GM12891 (cell line): ENCODE data around the gene GPR179. TPM values are rescaled to one million over a fixed set of nuclear protein-coding genes. Genes with fewer than 3 reads are reported as not detected.

Source experiments
- DNase-seq: peaks from one replicate; pipeline ENCODE4 v3.0.0; 2011; ENCODE audit warnings: low spot score; ENCODE audit not compliant: insufficient read length
- FAIRE-seq: peaks from 2 replicates; lab custom pipeline; 2011; peaks lifted over from hg19 to GRCh38; lab: Jason Lieb, UNC
- PAX5 ChIP-seq: IDR thresholded peaks from 2 replicates; pipeline ENCODE4 v1.6.1; 2011; ENCODE audit warnings: low read length, moderate library complexity, mild to moderate bottlenecking; ENCODE audit not compliant: insufficient read depth, severe bottlenecking
- POLR2A ChIP-seq: IDR thresholded peaks from 2 replicates; pipeline ENCODE4 v1.6.1; 2011; ENCODE audit warnings: low read depth, low read length, control low read depth
- POLR2AphosphoS5 ChIP-seq: IDR thresholded peaks from 2 replicates; pipeline ENCODE4 v1.6.1; 2011; ENCODE audit warnings: low read depth, low read length, control low read depth
- POU2F2 ChIP-seq: IDR thresholded peaks from 2 replicates; pipeline ENCODE4 v1.6.1; 2011; ENCODE audit warnings: low read depth, mild to moderate bottlenecking, control low read depth, low read length, moderate library complexity
- SPI1 ChIP-seq: IDR thresholded peaks from 2 replicates; pipeline ENCODE4 v1.6.1; 2011; ENCODE audit warnings: low read depth, low read length, control low read depth
- TAF1 ChIP-seq: IDR thresholded peaks from 2 replicates; pipeline ENCODE4 v1.6.1; 2011; ENCODE audit warnings: low read depth, low read length, control low read depth
- polyA plus RNA-seq: library from polyadenylated mRNA; unstranded; fragments of >200 nt; gene quantifications from one replicate; pipeline ENCODE4 v1.2.1, GENCODE V29; 2012; ENCODE audit warnings: low read depth, missing spikeins, inconsistent platforms; ENCODE audit not compliant: missing spikeins

The GPR179 gene, protein sequence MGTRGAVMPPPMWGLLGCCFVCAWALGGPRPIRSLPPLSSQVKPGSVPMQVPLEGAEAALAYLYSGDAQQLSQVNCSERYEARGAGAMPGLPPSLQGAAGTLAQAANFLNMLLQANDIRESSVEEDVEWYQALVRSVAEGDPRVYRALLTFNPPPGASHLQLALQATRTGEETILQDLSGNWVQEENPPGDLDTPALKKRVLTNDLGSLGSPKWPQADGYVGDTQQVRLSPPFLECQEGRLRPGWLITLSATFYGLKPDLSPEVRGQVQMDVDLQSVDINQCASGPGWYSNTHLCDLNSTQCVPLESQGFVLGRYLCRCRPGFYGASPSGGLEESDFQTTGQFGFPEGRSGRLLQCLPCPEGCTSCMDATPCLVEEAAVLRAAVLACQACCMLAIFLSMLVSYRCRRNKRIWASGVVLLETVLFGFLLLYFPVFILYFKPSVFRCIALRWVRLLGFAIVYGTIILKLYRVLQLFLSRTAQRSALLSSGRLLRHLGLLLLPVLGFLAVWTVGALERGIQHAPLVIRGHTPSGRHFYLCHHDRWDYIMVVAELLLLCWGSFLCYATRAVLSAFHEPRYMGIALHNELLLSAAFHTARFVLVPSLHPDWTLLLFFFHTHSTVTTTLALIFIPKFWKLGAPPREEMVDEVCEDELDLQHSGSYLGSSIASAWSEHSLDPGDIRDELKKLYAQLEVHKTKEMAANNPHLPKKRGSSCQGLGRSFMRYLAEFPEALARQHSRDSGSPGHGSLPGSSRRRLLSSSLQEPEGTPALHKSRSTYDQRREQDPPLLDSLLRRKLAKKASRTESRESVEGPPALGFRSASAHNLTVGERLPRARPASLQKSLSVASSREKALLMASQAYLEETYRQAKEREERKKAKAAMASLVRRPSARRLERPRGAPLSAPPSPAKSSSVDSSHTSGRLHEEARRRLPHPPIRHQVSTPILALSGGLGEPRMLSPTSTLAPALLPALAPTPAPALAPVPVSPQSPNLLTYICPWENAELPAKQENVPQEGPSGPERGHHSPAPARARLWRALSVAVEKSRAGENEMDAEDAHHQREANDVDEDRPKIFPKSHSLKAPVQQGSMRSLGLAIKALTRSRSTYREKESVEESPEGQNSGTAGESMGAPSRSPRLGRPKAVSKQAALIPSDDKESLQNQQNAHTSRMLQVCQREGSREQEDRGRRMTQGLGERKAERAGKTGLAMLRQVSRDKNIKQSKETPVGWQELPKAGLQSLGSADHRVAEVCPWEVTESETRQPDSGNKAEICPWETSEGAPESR (N-terminal part only)
- polyA plus RNA-seq: 0.04 TPM

DNA sequence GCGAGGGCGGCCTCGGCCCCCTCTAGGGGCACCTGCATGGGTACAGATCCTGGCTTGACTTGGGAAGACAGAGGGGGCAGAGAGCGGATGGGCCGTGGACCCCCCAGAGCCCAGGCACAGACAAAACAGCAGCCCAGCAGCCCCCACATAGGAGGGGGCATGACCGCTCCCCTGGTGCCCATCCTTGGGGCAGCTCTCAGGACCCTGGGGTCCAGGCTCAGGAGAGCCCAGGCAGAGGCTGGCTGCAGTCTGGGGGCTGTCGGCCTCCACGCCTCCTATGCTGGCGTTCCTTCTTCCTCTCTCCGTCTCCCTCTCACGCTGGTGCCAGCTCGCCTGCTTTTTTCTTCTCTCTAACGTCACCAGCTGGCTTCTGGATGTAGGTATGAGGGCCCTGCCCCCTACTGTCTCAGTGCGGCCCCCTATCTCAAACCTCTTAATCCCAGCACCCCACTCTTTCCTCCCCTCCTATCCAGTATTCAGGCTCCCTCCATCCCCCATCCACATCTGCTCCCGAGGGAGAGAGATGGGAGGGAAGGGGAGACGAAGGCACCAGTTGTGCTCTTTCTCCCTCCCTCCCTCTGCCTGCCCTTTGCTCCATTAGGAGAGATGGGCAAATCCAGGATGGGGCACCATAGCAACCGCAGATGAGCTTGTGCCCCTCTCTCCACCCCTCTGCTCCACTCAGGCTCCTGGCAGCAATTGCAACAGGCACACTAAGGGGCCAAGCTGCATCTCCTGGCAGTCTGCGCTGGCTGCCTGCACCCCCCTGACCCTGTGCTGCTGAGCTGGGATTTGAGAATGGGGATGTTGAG, at the start of gene GPR179:
GPR179 (minus strand) TSS at position 349 of the 812 bp plus-strand sequence; CDS start at position 182, 167 bp downstream.
- DNase-seq (no peak), FAIRE-seq (no peak)
- TF ChIP-seq TAF1 (no peak), POLR2A (no peak), SPI1 (no peak), POU2F2 (no peak), PAX5 (no peak), POLR2AphosphoS5 (no peak)

GRCh38 chr17:38379448-38379847, 35.7 kb upstream of the GPR179 start:
- DNase-seq (no peak), FAIRE-seq (no peak)
- TF ChIP-seq POLR2A (no peak), PAX5 (no peak), POLR2AphosphoS5 (no peak), TAF1 (no peak), SPI1 (no peak), POU2F2 (no peak)

GRCh38 chr17:38369124-38369886, 25.5 kb upstream of the GPR179 start:
- FAIRE-seq: no peak

GRCh38 chr17:38364741-38365140, 21.0 kb upstream of the GPR179 start:
- FAIRE-seq: no peak
- no peak for DNase-seq
- TF ChIP-seq SPI1: no peak
- TF ChIP-seq POLR2AphosphoS5: no peak
- no peak for TF ChIP-seq POLR2A
- TF ChIP-seq TAF1: no peak
- no peak for TF ChIP-seq PAX5
- TF ChIP-seq POU2F2: no peak

More at GRCh38 chr17:38369124-38369886, 25.5 kb upstream of the GPR179 start:
- DNase-seq: no peak
- TF ChIP-seq POLR2AphosphoS5 (no peak), POU2F2 (no peak), SPI1 (no peak), POLR2A (no peak), PAX5 (no peak), TAF1 (no peak)

DNA sequence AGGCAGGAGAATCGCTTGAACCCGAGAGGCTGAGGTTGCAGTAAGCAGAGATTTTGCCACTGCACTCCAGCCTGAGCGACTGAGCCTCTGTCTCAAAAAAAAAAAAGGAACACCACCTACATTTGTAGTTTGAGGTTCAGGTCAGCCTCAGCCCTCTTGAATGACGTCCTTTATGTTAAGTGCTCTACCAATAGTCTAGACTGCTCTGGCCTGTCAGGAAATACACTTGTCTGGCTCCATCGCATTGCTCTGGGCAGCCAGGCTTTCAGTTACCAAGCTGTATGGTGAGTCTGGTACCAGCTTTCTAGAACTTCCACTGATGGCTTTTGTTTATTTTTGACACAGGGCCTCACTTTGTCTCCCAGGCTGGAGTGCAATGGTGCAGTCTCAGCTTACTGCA, 19.3 kb upstream of the GPR179 start:
- no peak for FAIRE-seq
- TF ChIP-seq SPI1: no peak
- TF ChIP-seq POU2F2: no peak
- TF ChIP-seq TAF1: no peak
- TF ChIP-seq POLR2A: no peak
- TF ChIP-seq POLR2AphosphoS5: no peak
- TF ChIP-seq PAX5: no peak
- DNase-seq: no peak

DNA sequence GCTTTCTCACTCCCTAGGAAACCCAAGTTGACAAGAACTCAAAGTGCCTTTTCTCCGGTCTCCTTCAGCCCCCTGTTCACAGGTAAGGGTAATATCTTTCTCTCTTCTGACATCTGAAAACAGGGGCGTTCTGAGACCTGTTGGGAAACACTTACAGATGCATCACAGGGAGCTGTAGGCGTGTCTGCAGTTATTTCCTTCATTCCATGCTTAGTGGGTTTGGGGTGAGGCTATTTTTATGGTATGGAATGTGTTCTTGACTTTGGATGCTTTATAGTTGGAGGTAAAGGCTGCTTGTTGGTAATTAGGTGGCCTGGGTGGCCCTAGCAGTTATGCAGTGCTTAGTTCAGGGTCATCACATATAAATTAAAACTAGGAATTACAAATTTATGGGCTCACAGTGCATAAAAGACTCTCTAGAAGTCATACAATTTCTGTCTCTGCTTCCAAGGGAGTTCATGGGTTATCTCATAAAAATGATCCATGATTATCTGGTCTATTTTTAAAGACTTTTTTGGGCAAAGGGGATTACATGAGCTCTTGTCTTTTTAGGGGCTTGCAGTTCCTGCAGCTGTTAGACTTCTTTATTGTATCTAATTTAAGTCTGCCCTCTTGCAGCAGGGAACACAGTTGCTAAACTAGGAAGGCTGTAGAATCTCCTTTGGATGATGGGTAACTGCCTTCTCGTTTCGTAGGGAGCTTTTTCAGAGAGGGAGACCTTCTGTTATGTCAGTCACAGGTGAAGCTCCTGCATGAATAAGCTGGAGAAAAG, 18.1 kb upstream of the GPR179 start:
- TF ChIP-seq POLR2A (no peak), PAX5 (no peak), TAF1 (no peak)
- FAIRE-seq: no peak
- no peak for DNase-seq
